ENCODE data around the gene ARGLU1.

Gene ARGLU1

DNA sequence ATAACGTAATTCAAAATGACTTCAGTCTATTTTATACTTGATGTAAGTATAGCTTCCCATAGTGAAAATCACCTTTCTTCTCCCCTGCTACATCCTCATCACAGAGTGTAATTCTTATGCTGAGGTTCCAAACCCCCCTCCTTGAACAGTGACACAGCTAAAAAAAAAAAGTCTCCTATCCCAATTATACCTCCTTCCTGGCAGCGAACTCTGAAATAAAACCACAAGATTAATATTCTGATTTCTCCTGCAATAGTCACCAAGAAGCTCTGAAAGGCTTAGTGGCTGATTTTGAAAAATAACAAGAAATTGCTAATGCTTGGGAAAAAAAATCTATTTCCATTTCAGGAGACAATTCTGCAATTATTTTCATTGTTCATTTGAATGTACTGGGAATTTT, 68.8 kb downstream of the ARGLU1 start:
- no peak for DNase-seq (ENCODE audit: low read depth)

DNA sequence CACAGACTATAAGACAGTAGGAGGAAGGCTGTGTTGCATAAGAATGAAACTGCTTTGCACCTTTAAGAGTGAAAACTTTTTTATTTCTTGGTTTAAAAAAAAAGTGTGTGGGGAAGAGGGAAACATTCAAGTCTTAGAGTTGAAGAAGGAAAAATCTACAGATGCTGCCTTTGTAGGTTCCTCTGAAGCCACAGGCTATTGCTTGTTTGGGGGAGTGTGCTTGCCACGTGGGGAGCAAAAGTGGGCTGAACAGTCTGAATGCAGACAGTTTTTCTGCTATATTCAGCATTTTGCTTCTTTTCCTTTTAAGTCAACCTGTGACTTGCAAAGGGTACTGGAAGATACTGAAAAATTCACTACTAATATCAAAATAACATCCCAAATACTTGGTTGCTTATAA, 69.4 kb downstream of the ARGLU1 start:
- no peak for DNase-seq (ENCODE audit: low read depth)

DNA sequence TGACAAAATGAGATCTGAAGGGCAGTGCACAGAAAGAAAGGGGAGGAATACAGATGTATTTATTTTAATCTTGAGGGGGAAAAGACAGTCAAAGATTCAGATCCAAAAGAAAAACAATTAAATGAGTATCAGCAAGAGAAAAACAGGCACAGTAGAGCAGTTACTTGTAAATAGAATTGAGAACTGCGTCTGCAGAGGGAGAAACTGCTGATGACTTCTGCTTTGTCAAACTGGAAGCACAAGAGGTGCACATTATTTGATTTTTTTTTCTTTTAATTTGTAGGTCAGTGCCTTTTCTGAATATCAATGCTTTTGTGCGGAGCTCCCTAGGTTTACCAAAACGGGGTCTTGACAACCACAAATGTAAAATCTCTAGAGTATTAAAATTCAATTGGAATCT, 69.8 kb downstream of the ARGLU1 start:
- DNase-seq (ENCODE audit: low read depth) = no peak

DNA sequence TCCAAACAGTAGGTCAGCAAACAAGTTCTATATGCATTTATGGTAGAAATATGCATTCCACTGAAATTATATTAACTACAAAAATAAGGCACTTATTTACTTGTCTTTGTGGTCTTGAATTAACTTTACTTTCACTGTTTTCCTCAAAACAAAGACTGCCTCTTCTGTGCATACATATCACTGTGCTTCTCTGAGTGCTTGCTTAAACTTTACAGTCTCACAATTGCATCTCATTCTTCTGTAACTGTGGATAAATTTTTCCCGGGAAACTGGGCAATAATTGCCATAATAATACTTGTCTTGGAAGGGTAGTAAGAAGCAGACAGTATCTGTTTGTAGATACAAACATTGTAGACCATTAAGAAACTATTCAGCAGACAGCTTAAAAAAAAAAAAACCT, 70.9 kb downstream of the ARGLU1 start:
- no peak for DNase-seq (ENCODE audit: low read depth)

DNA sequence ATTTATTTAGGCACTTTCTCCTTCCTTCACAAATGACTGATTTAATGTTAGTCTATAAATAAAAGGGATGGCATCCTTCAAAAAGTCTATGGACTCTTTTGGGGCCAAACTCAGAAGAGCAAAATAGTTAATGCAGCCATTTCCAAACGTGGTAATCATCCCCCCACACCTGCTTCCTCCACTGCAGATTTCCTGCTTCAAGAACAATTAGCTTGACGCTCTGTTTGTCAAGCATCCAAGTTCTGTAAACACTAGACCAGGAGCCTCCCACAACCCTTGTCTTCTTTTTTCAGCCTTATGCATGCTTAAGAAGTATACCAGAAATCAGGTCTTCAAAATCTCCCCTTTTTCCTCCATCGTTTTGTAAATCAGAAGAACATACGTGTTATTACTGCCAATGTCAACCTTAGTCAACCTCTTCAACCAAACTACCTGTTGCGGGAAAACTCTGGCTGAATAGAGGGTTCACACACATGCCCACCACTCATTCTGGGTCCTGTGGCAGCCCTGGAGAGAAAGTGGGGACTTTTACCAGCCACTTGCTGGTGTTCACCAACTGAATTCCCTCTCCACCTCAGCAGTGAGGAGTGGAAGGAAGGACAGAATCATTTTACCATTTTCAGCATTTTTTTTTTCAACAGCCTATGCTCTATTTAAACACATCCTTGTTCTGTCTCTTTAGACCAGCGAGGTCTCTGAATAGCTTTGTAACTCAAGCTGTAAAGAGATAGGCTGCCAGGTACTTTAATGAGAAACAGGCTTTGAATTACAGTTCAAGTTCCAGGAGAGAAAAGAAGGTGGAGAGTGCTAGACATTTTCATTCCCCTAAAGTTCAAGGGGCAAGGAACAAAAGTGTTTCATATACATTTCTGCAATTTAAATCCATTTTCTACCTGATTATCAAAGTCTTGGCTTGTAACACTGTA, 71.6 kb downstream of the ARGLU1 start:
- DNase-seq (ENCODE audit: low read depth) = no peak

DNA sequence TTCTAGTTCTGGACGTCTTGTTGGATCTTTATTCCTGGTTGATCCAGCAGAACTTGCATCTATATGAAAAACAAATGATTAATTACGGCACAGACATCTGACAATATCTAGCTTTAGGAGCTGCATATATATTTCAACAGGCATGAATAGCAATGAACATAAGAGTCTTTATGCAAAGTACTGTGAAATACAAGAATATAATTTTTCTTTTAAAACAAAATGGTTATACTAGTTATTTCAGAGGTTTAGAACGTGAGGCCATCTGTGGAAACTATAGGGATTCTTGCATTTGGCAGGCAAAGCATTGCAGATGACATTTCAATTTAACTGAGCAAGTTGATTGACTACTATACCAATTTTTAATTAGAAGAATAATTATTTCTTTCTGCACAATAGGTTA, 73.0 kb downstream of the ARGLU1 start:
- DNase-seq (ENCODE audit: low read depth) = no peak

DNA sequence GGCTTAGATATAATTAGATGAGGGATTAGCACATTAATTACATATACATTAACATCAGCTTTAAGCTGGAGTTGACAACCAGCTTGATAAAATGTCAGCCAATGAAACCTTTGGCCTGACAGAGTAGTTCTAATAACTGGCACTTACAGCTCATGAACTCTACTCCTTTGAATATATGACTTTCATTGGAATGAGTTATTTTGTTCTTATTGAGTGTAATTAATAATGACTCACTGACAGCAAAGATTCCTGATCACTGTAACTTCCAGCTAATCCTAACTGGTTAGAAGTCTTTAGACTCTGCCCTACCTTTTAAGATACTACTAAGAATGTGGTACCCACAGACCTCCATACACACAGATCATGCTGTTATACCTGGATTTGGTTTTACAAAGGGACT, 73.4 kb downstream of the ARGLU1 start:
- no peak for DNase-seq (ENCODE audit: low read depth)

DNA sequence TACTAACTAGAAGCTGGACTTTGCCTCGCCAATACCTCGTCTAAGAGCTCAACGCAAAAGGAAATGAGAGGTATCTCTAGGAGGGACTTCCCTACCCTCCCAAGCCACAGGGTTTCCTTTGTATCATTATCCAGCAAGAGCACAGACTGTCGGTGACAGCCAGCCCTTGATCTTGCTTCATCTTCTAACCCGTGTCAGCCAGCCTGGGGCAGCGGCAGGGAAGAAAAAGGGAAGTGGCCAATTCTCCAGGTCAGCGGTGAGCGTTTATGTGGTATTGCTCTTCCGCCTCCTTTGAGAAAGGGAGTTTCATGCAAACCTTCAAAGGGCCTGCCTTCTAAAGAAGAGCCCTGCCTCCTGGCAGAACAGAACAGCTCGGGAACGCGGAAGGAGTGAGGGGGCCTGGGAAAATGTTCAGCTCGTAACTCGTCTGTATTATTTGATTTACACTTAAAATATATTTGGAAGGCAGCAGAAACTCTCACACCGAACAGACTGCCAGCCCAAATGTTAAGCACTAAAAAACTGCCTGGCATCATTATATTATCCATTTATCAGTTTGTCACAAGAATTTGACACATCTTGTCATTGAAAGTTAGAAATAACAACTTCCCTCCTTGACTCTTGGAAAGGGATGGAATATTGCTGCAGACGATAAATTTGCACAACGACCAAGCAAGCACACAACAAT, 74.3 kb downstream of the ARGLU1 start:
- DNase-seq (ENCODE audit: low read depth) = no peak

DNA sequence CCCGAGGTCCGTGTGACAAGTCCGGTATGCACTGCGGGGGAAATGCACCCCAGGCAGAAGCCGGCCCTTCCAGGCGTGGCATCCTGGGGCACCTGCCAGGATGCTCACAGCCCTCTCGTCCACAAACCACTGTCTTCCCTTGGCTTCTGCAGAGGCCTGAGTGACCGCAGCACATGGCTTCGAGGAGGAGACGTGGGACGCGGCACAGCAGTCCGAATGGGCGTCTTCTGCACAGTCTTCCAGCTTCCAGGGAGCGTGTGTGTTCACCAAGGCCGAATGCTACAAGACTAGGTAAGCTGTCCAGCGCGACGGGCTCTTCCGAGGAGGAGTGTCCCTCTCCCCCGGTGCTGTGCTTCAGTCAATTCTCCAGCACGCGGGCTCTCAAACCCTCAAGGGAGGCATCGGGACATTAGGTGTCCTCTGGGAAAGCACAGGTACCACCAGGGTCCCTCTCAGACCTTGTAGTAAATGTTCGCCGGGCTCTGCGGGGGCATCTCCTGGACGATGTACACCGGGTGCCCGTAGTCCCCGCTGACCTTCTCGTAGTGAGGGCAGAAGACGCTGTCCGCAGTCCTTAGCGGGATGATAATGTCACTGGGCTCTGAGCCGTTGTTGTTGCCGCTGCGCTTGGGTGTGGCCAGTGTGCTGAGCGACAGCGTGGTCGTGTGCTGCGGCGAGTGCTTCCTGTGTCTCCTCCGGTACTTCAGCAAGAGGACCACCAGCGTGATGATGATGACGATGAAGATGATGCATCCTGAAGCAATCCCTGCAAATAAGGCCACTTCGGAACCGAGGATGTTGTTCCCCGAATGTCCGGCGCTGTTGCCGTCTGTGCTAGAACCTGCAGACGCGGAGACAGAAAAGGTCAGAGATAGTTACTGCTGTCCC, 75.1 kb downstream of the ARGLU1 start:
- no peak for DNase-seq (ENCODE audit: low read depth)

DNA sequence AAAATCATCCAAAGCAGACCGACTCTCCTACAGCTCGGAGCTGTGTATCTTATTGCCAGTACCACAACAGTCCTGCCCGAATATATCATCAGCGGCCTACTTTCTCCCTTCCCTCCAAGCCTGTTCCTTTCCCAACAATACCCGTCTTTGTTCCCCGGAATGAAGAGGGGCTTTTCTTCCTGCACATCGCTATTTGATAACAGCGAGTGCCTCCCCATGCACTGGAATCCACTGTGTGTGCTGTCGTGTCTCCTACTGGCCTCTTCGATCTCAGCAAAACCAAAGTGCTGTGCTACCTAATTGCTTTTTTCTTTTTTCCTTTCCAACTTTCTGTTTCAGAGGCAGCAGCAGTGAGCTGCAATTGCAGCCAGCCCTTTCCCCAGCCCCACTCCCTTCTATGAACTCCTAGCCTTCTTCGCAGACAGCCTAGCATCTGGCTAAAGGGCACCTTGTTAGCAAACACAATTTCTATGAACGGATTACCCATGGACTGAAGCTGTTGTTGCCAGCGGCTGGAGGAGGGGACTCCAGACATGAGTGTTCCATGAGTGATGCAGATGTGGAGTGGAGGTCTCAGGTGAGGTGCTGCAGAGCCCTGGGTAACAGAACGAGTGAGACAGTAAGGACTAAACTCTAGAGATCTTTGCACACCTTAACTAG, 75.9 kb downstream of the ARGLU1 start:
- DNase-seq (ENCODE audit: low read depth) = no peak

Data from activated T-helper 9 cell treated with anti-CD3 and anti-CD28 coated beads, Interleukin-2, amount 50 U/mL, for 16 hours (primary cell).